ENCODE data around the gene SNRNP25.

Gene SNRNP25

DNA sequence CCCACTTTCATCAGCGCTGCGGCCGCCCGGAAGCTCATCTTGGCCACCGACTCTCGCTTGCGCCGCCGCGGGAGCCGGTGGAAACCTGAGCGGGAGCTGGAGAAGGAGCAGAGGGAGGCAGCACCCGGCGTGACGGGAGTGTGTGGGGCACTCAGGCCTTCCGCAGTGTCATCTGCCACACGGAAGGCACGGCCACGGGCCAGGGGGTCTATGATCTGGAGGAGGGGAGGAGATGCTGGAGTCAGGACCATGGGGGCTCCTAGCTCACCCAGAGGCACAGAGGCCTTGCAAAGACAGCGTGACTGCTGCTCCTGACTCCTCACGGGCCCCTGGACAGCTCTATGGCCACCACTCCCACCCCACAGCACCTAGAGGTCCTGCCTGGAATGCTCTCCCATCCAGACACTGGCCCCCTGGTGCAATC, 9.4 kb downstream of the SNRNP25 start:
- H3K9ac ChIP-seq (ENCODE audit: low read length), result no peak overlapping the region
- H2BK12ac ChIP-seq (ENCODE audit: low read length), result no peak overlapping the region
- no peak overlapping the region for H2AK5ac ChIP-seq (ENCODE audit: low read length)
- H3K27me3 ChIP-seq (ENCODE audit: insufficient read depth, low read length), result no peaks in the 10 kb centered on the region
- peaks cover 2% of the 10 kb centered on the region for H3K9me3 ChIP-seq (ENCODE audit: insufficient read depth, low read depth, low read length)
- H3K23ac ChIP-seq (ENCODE audit: low read length), result no peak overlapping the region
- no peaks in the 10 kb centered on the region for H3K79me1 ChIP-seq (ENCODE audit: low read length)
- H3K4me3 ChIP-seq (ENCODE audit: low read depth, low read length), result no peak overlapping the region
- H3K79me2 ChIP-seq (ENCODE audit: control insufficient read depth, insufficient read depth, low read length, poor library complexity), result no peaks in the 10 kb centered on the region
- H4K91ac ChIP-seq (ENCODE audit: low read depth, low read length), result no peak overlapping the region
- H3K36me3 ChIP-seq (ENCODE audit: control insufficient read depth in 1 of 2, insufficient read depth in 2 of 2, low read length in 2 of 2), result peaks cover 72 to 73% of the 10 kb centered on the region in 2 experiments
- no peak overlapping the region for H3K27ac ChIP-seq (ENCODE audit: low read depth, low read length)
- no peak overlapping the region for H4K8ac ChIP-seq (ENCODE audit: low read depth, low read length)
- WGBS (ENCODE audit: extremely low coverage, insufficient coverage, insufficient read length), result no CpG with 5 or more reads among the region's 21 CpGs
- no peak overlapping the region for H3K18ac ChIP-seq (ENCODE audit: low read length)
- H2BK5ac ChIP-seq (ENCODE audit: low read depth, low read length, poor library complexity), result no peak overlapping the region
- no peak overlapping the region for H3K4ac ChIP-seq (ENCODE audit: low read depth, low read length)
- no peak overlapping the region for H2AFZ ChIP-seq (ENCODE audit: insufficient read depth, low read length, poor library complexity)
- H2BK120ac ChIP-seq (ENCODE audit: insufficient read depth, low read length, poor library complexity), result no peak overlapping the region
- H3K14ac ChIP-seq (ENCODE audit: low read length), result no peak overlapping the region
- no peak for DNase-seq
- no peak overlapping the region for H3K4me2 ChIP-seq (ENCODE audit: low read length)
- H3K4me1 ChIP-seq (ENCODE audit: control insufficient read depth in 1 of 2, insufficient read depth in 2 of 2, low read length in 2 of 2), result no peaks in the 10 kb centered on the region
- no peak overlapping the region for H4K12ac ChIP-seq (ENCODE audit: low read depth, low read length)

- Histone ChIP-seq H3K79me2 (ENCODE audit: control insufficient read depth, insufficient read depth, low read length, poor library complexity) (no peaks in the 10 kb centered on the region), H3K36me3 (ENCODE audit: control insufficient read depth in 1 of 2, insufficient read depth in 2 of 2, low read length in 2 of 2) (peaks cover 67 to 68% of the 10 kb centered on the region in 2 experiments), H3K23ac (ENCODE audit: low read length) (no peak overlapping the region), H3K27me3 (ENCODE audit: insufficient read depth, low read length) (no peaks in the 10 kb centered on the region), H3K18ac (ENCODE audit: low read length) (no peak overlapping the region), H3K79me1 (ENCODE audit: low read length) (no peaks in the 10 kb centered on the region), H3K9ac (ENCODE audit: low read length) (no peak overlapping the region), H4K8ac (ENCODE audit: low read depth, low read length) (no peak overlapping the region), H4K12ac (ENCODE audit: low read depth, low read length) (no peak overlapping the region), H3K4me3 (ENCODE audit: low read depth, low read length) (no peak overlapping the region), H3K4me2 (ENCODE audit: low read length) (no peak overlapping the region), H2BK12ac (ENCODE audit: low read length) (no peak overlapping the region), H4K91ac (ENCODE audit: low read depth, low read length) (no peak overlapping the region), H2BK5ac (ENCODE audit: low read depth, low read length, poor library complexity) (no peak overlapping the region), H2AK5ac (ENCODE audit: low read length) (no peak overlapping the region), H3K4ac (ENCODE audit: low read depth, low read length) (no peak overlapping the region), H3K4me1 (ENCODE audit: control insufficient read depth in 1 of 2, insufficient read depth in 2 of 2, low read length in 2 of 2) (peaks cover under 1 to 2% of the 10 kb centered on the region in 2 experiments), H3K14ac (ENCODE audit: low read length) (no peak overlapping the region), H2AFZ (ENCODE audit: insufficient read depth, low read length, poor library complexity) (no peak overlapping the region), H2BK120ac (ENCODE audit: insufficient read depth, low read length, poor library complexity) (no peak overlapping the region), H3K27ac (ENCODE audit: low read depth, low read length) (no peak overlapping the region), H3K9me3 (ENCODE audit: insufficient read depth, low read depth, low read length) (peaks cover 2% of the 10 kb centered on the region)
- no peak for DNase-seq
- WGBS (ENCODE audit: extremely low coverage, insufficient coverage, insufficient read length), result no CpG with 5 or more reads among the region's 16 CpGs
Observed at GRCh38 chr16:63466-63865, 9.8 kb downstream of the SNRNP25 start.

- Histone ChIP-seq H2BK120ac (ENCODE audit: insufficient read depth, low read length, poor library complexity) (no peak overlapping the region), H3K4ac (ENCODE audit: low read depth, low read length) (no peak overlapping the region), H3K4me1 (ENCODE audit: control insufficient read depth in 1 of 2, insufficient read depth in 2 of 2, low read length in 2 of 2) (peaks cover 8 to 9% of the 10 kb centered on the region in 2 experiments), H2AK5ac (ENCODE audit: low read length) (no peak overlapping the region), H3K18ac (ENCODE audit: low read length) (no peak overlapping the region), H3K27ac (ENCODE audit: low read depth, low read length) (no peak overlapping the region), H2BK12ac (ENCODE audit: low read length) (no peak overlapping the region), H4K91ac (ENCODE audit: low read depth, low read length) (no peak overlapping the region), H4K8ac (ENCODE audit: low read depth, low read length) (no peak overlapping the region), H3K36me3 (ENCODE audit: control insufficient read depth in 1 of 2, insufficient read depth in 2 of 2, low read length in 2 of 2) (peaks cover 59 to 60% of the 10 kb centered on the region in 2 experiments), H3K4me3 (ENCODE audit: low read depth, low read length) (no peak overlapping the region), H4K12ac (ENCODE audit: low read depth, low read length) (no peak overlapping the region), H3K9ac (ENCODE audit: low read length) (no peak overlapping the region), H3K4me2 (ENCODE audit: low read length) (no peak overlapping the region), H3K23ac (ENCODE audit: low read length) (no peak overlapping the region), H2AFZ (ENCODE audit: insufficient read depth, low read length, poor library complexity) (no peak overlapping the region), H3K14ac (ENCODE audit: low read length) (no peak overlapping the region), H3K9me3 (ENCODE audit: insufficient read depth, low read depth, low read length) (peaks cover 2% of the 10 kb centered on the region), H2BK5ac (ENCODE audit: low read depth, low read length, poor library complexity) (no peak overlapping the region), H3K79me1 (ENCODE audit: low read length) (no peaks in the 10 kb centered on the region), H3K27me3 (ENCODE audit: insufficient read depth, low read length) (no peaks in the 10 kb centered on the region), H3K79me2 (ENCODE audit: control insufficient read depth, insufficient read depth, low read length, poor library complexity) (no peaks in the 10 kb centered on the region)
- no peak for DNase-seq
- WGBS (ENCODE audit: extremely low coverage, insufficient coverage, insufficient read length), result no CpG with 5 or more reads among the region's 25 CpGs
Observed at GRCh38 chr16:63998-64913, 10.6 kb downstream of the SNRNP25 start.

GRCh38 chr16:64914-65255, 11.3 kb downstream of the SNRNP25 start:
- WGBS (ENCODE audit: extremely low coverage, insufficient coverage, insufficient read length), result no CpG with 5 or more reads among the region's 9 CpGs
- no peak overlapping the region for H2BK12ac ChIP-seq (ENCODE audit: low read length)
- H3K27me3 ChIP-seq (ENCODE audit: insufficient read depth, low read length), result no peaks in the 10 kb centered on the region
- H2BK120ac ChIP-seq (ENCODE audit: insufficient read depth, low read length, poor library complexity), result no peak overlapping the region
- H3K9ac ChIP-seq (ENCODE audit: low read length), result no peak overlapping the region
- H3K14ac ChIP-seq (ENCODE audit: low read length), result no peak overlapping the region
- H3K4ac ChIP-seq (ENCODE audit: low read depth, low read length), result no peak overlapping the region
- no peak overlapping the region for H3K4me2 ChIP-seq (ENCODE audit: low read length)
- no peak overlapping the region for H3K4me3 ChIP-seq (ENCODE audit: low read depth, low read length)
- no peak overlapping the region for H2BK5ac ChIP-seq (ENCODE audit: low read depth, low read length, poor library complexity)
- H3K9me3 ChIP-seq (ENCODE audit: insufficient read depth, low read depth, low read length), result peaks cover 2% of the 10 kb centered on the region
- no peak overlapping the region for H3K27ac ChIP-seq (ENCODE audit: low read depth, low read length)
- no peak overlapping the region for H3K23ac ChIP-seq (ENCODE audit: low read length)
- peaks cover 53 to 54% of the 10 kb centered on the region in 2 experiments for H3K36me3 ChIP-seq (ENCODE audit: control insufficient read depth in 1 of 2, insufficient read depth in 2 of 2, low read length in 2 of 2)
- no peak overlapping the region for H4K91ac ChIP-seq (ENCODE audit: low read depth, low read length)
- no peak overlapping the region for H3K18ac ChIP-seq (ENCODE audit: low read length)
- H3K79me2 ChIP-seq (ENCODE audit: control insufficient read depth, insufficient read depth, low read length, poor library complexity), result peaks cover 2% of the 10 kb centered on the region
- no peak overlapping the region for H4K12ac ChIP-seq (ENCODE audit: low read depth, low read length)
- H3K79me1 ChIP-seq (ENCODE audit: low read length), result no peaks in the 10 kb centered on the region
- no peak overlapping the region for H2AK5ac ChIP-seq (ENCODE audit: low read length)
- H2AFZ ChIP-seq (ENCODE audit: insufficient read depth, low read length, poor library complexity), result no peak overlapping the region
- no peak overlapping the region for H4K8ac ChIP-seq (ENCODE audit: low read depth, low read length)
- no peak for DNase-seq
- H3K4me1 ChIP-seq (ENCODE audit: control insufficient read depth in 1 of 2, insufficient read depth in 2 of 2, low read length in 2 of 2), result peaks cover 12% of the 10 kb centered on the region in 2 experiments
